Sigmoid colon (tissue), 7 donors: ENCODE measurements around the gene ZCCHC12. TPM values are rescaled to one million over a fixed set of nuclear protein-coding genes. Genes with fewer than 3 reads are reported as not detected.

Experiments used
- DNase-seq: peaks from one replicate; pipeline ENCODE4 v3.0.0-alpha.2; 2019
- H3K27ac ChIP-seq, 4 donors: fragments of 200-600 bp; sonication (generic); one replicate each; pipeline ENCODE4 v1.5.1; 2016 to 2019; ENCODE audit warnings: mild to moderate bottlenecking in 1 of 4
- H3K27me3 ChIP-seq, 3 donors: fragments of 200-600 bp; sonication (generic); one replicate each; pipeline ENCODE4 v1.5.1; 2019; ENCODE audit warnings: mild to moderate bottlenecking in 1 of 3
- H3K36me3 ChIP-seq, 4 donors: fragments of 200-600 bp; sonication (generic); one replicate each; pipeline ENCODE4 v1.5.1; 2016 to 2019
- H3K4me1 ChIP-seq, 4 donors: fragments of 200-600 bp; sonication (generic); one replicate each; pipeline ENCODE4 v1.5.1; 2017 to 2019
- H3K4me3 ChIP-seq, 4 donors: fragments of 200-600 bp; sonication (generic); one replicate each; pipeline ENCODE4 v1.5.1; 2017 to 2019; ENCODE audit warnings: mild to moderate bottlenecking in 2 of 4, moderate library complexity in 1 of 4
- H3K9me3 ChIP-seq, 4 donors: fragments of 200-600 bp in 3 of 4; sonication (generic) in 3 of 4; one replicate each; pipeline versions ENCODE4 v1.5.1 to v1.6.1; 2013 to 2019
- CTCF ChIP-seq, 4 experiments: fragments of 450-650 bp in 3 of 4; fragments of 200-600 bp in 1 of 4; IDR thresholded peaks; one replicate each; pipeline ENCODE4 v1.5.1; 2016 to 2019; ENCODE audit warnings: antibody characterized with exemption in 4 of 4, mild to moderate bottlenecking in 3 of 4, moderate library complexity in 2 of 4
- EP300 ChIP-seq, 4 donors: sonication (generic); formaldehyde crosslinking; IDR thresholded peaks; one replicate each; pipeline ENCODE4 v1.6.1; 2017; ENCODE audit warnings: antibody characterized with exemption in 4 of 4
- POLR2A ChIP-seq, 2 donors: fragments of 450-650 bp; IDR thresholded peaks; one replicate each; pipeline ENCODE4 v1.6.1; 2016; ENCODE audit warnings: antibody characterized with exemption in 2 of 2, mild to moderate bottlenecking in 2 of 2, moderate library complexity in 2 of 2
- POLR2AphosphoS5 ChIP-seq, 4 donors: sonication (generic); formaldehyde crosslinking; IDR thresholded peaks; one replicate each; pipeline ENCODE4 v1.6.1; 2017; ENCODE audit warnings: antibody characterized with exemption in 4 of 4
- WGBS, 2 donors: extraction: QIAGEN DNeasy Blood & Tissue Kit; methylation state at CpG; one replicate each; pipeline ENCODE4 v1.1.7; 2013; 5-methylcytosine and 5-hydroxymethylcytosine counted together
- intact Hi-C: fragments of 100-400 bp; cut with DNase I; formaldehyde crosslinking; loops from one replicate; pipeline ENCODE4 v1.15.1; 2023
- polyA plus RNA-seq, 3 donors: library from polyadenylated mRNA; stranded (reverse); fragments of 200-250 nt; gene quantifications; one replicate each; pipeline ENCODE4 v1.2.3, GENCODE V29; 2013
- total RNA-seq, 4 donors: library from RNA; depleted of rRNA; stranded (reverse); fragments of >200 nt; gene quantifications; one replicate each; pipeline ENCODE4 v1.1.0, GENCODE V29; 2016
- donor health status: healthy with polysubstance abuse.
- donor health status: Bipolar disorder and iron deficiency.
- donor health status: healthy.

ZCCHC12 gene
- total RNA-seq (1 to 10 TPM; 1.2 to 3.2 (median 2.2) TPM), polyA plus RNA-seq (1 to 10 TPM in 1 of 3 donors, not detected in 2; 1.4 TPM)

GRCh38 chrX:118823263-118824172 is at the start of gene ZCCHC12:
Gene ZCCHC12, plus strand, starts transcription at chrX:118823824. Its CDS starts 1,421 bp downstream, at chrX:118825245.
- TF ChIP-seq EP300 (IDR thresholded peaks at IDR 0.05) (no peak), POLR2AphosphoS5 (IDR thresholded peaks at IDR 0.05) (peak in 1 of 4 donors; percentile 25)
- peak; percentile 75 for DNase-seq
- WGBS, 2 donors, result 4% methylated on average over 51 of the region's 51 CpGs
- no peaks in the 10 kb centered on the region for H3K9me3 ChIP-seq
- H3K4me3 ChIP-seq, result peak within 1 kb of the TSS in 3 of 4 donors; percentile 30 to 40 (median 39)
- intact Hi-C loops, result no loop called here
- peaks cover 0 to 6% (median 0%) of the 10 kb centered on the region in 3 donors for H3K27me3 ChIP-seq
- no peak within 1 kb of the TSS for H3K27ac ChIP-seq
- H3K36me3 ChIP-seq, result no peaks in the 10 kb centered on the region
- peaks cover 0 to 13% (median 7%) of the 10 kb centered on the region in 4 donors for H3K4me1 ChIP-seq

GRCh38 chrX:118779581-118779980 is 44.0 kb upstream of the ZCCHC12 start:
- no peak for TF ChIP-seq EP300 (IDR thresholded peaks at IDR 0.05)
- TF ChIP-seq CTCF (IDR thresholded peaks at IDR 0.05), result no peak
- no peak for TF ChIP-seq POLR2A (IDR thresholded peaks at IDR 0.05)
- no peak for TF ChIP-seq POLR2AphosphoS5 (IDR thresholded peaks at IDR 0.05)
- H3K9me3 ChIP-seq, result no peaks in the 10 kb centered on the region
- H3K27me3 ChIP-seq, result no peaks in the 10 kb centered on the region
- no peak overlapping the region for H3K4me3 ChIP-seq
- H3K36me3 ChIP-seq, result no peaks in the 10 kb centered on the region
- no peak overlapping the region for H3K27ac ChIP-seq
- H3K4me1 ChIP-seq, result peaks cover 0 to 6% (median 3%) of the 10 kb centered on the region in 4 donors
- intact Hi-C loops, result no loop called here
- 95 to 97% methylated on average over 2 of the region's 2 CpGs for WGBS, 2 donors
- DNase-seq, result no peak

GRCh38 chrX:118780509-118780908 is 43.1 kb upstream of the ZCCHC12 start:
- H3K27me3 ChIP-seq, result no peaks in the 10 kb centered on the region
- no peak for DNase-seq
- 49 to 63% methylated on average over 2 of the region's 2 CpGs for WGBS, 2 donors
- peak overlapping the region in 2 of 4 donors; percentile 19 to 47 for H3K27ac ChIP-seq
- peaks cover 0 to 6% (median 3%) of the 10 kb centered on the region in 4 donors for H3K4me1 ChIP-seq
- H3K36me3 ChIP-seq, result peaks cover 0 to 3% (median 0%) of the 10 kb centered on the region in 4 donors
- peak in 1 of 4 donors; percentile 20 for TF ChIP-seq POLR2AphosphoS5 (IDR thresholded peaks at IDR 0.05)
- TF ChIP-seq EP300 (IDR thresholded peaks at IDR 0.05), result no peak
- intact Hi-C loops, result no loop called here
- H3K4me3 ChIP-seq, result no peak overlapping the region
- H3K9me3 ChIP-seq, result no peaks in the 10 kb centered on the region

GRCh38 chrX:118780911-118781310 is 42.7 kb upstream of the ZCCHC12 start:
- no peak for DNase-seq
- intact Hi-C loops, result no loop called here
- TF ChIP-seq POLR2AphosphoS5 (IDR thresholded peaks at IDR 0.05) (no peak), CTCF (IDR thresholded peaks at IDR 0.05) (no peak), POLR2A (IDR thresholded peaks at IDR 0.05) (no peak), EP300 (IDR thresholded peaks at IDR 0.05) (no peak)

GRCh38 chrX:118795528-118796280 is 27.9 kb upstream of the ZCCHC12 start:
- Histone ChIP-seq H3K9me3 (no peaks in the 10 kb centered on the region), H3K4me3 (no peak overlapping the region), H3K36me3 (no peaks in the 10 kb centered on the region), H3K4me1 (peaks cover 0 to 8% (median 0%) of the 10 kb centered on the region in 4 donors), H3K27me3 (no peaks in the 10 kb centered on the region), H3K27ac (peak overlapping the region; percentile 37 to 53 (median 44))
- intact Hi-C loops, result no loop called here
- WGBS, 2 donors, result 72 to 81% methylated on average over 5 of the region's 5 CpGs
- no peak for DNase-seq
- TF ChIP-seq CTCF (IDR thresholded peaks at IDR 0.05) (no peak), POLR2AphosphoS5 (IDR thresholded peaks at IDR 0.05) (peak in 3 of 4 donors; percentile 11 to 52 (median 41)), POLR2A (IDR thresholded peaks at IDR 0.05) (no peak), EP300 (IDR thresholded peaks at IDR 0.05) (no peak)

More at GRCh38 chrX:118780911-118781310, 42.7 kb upstream of the ZCCHC12 start:
- Histone ChIP-seq H3K9me3 (no peaks in the 10 kb centered on the region), H3K27ac (peak overlapping the region in 2 of 4 donors; percentile 19 to 47), H3K4me1 (peaks cover 0 to 6% (median 3%) of the 10 kb centered on the region in 4 donors), H3K4me3 (no peak overlapping the region), H3K27me3 (no peaks in the 10 kb centered on the region), H3K36me3 (peaks cover 0 to 3% (median 0%) of the 10 kb centered on the region in 4 donors)
- 41 to 48% methylated on average over 1 of the region's 1 CpG for WGBS, 2 donors
